Mononuclear cell (primary cell): ENCODE results near the gene NTM. TPM values are rescaled to one million over a fixed set of nuclear protein-coding genes. Genes with fewer than 3 reads are reported as not detected.

Experiments
- H3K27me3 ChIP-seq: 2 replicates; pipeline ENCODE4 v1.6.0; 2011; ENCODE audit warnings: low read length, control low read depth; ENCODE audit not compliant: insufficient read depth
- H3K4me1 ChIP-seq: 2 replicates; pipeline ENCODE4 v1.5.1; 2011; ENCODE audit warnings: mild to moderate bottlenecking, low read length, control low read depth; ENCODE audit not compliant: insufficient read depth
- H3K4me3 ChIP-seq: 2 replicates; pipeline ENCODE4 v1.5.1; 2011; ENCODE audit warnings: mild to moderate bottlenecking, low read length, moderate library complexity
- H3K9me3 ChIP-seq: 2 replicates; pipeline ENCODE4 v1.5.1; 2011; ENCODE audit warnings: low read depth, mild to moderate bottlenecking, control low read depth, low read length
- total RNA-seq: library from RNA; depleted of rRNA; stranded (reverse); fragments of >200 nt; gene quantifications from one replicate; pipeline ENCODE4 v1.2.3, GENCODE V29; 2012

Gene NTM
- total RNA-seq, 1 donor = not detected

DNA sequence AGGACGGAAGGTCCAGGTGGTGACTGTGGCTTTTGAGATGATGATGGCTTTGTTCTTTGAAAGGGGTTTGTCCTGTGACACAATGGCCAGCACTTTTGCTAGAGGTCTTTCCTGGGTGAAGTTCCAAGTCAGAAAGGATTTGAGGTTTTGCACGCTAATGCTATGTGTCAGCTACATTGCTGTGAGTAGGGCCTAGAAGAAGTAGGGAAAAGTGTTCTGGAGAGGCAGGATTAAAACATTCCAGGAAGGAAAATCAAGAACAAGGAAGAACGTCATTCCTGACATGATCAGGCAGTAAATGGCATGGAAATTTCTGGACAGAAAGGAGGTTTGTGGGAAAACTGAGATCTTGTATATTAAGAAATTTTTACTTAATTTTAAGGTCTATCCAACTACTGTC is 290.7 kb downstream of the NTM start:
- Histone ChIP-seq H3K27me3 (no peaks in the 10 kb centered on the region), H3K9me3 (no peaks in the 10 kb centered on the region), H3K4me3 (no peak overlapping the region), H3K4me1 (no peaks in the 10 kb centered on the region)

DNA sequence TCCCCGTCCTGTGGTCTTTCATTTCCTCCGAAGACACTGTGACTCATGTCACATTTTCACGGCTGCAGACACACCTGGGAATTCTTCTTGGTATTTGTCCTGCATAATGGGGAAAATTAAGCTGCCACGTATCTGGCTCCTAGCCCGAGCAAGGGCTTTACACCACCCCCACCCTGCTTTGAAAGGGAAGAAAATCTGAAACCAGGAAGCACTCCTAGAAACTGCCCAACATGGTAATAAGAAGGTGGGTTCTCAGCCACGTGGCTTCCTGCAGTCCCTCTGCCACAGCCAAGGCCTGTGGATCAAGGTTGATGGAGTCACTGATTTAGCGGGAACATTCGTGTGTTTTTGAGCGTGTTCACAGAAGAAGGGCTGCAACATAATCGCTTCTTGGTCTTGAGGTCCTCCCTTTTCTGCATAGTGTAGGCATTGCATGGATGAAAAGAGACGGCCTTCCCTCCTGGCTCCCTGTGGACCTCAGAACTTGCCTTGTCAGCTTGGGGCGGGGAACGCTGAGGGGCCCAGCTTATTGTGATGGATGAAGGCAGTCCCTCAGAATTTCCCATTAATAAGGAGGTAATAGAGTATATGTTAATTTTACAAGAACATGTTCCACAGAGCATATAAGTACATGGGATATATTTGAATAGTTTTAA is 292.0 kb downstream of the NTM start:
- Histone ChIP-seq H3K4me3 (no peak overlapping the region), H3K9me3 (no peaks in the 10 kb centered on the region), H3K27me3 (no peaks in the 10 kb centered on the region), H3K4me1 (no peaks in the 10 kb centered on the region)

DNA sequence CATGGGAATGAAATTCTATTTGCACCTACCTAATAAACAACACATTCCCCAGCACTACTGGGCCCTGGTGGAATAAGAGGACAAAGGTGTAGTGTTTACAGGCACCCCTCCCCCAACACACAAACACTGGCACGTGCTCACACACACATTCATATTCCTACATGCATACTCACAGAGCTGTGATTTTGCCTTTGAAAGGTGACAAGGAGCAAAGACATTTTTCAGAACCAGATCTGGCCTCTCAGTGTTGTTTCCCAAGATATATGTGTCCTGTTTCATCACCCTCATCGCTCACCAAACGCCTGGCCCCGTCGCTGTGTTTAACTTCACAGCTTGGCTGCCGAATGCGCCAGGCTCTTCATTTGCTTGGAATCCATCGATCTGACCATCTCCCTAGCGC is 292.6 kb downstream of the NTM start:
- Histone ChIP-seq H3K4me3 (no peak overlapping the region), H3K4me1 (no peaks in the 10 kb centered on the region)

DNA sequence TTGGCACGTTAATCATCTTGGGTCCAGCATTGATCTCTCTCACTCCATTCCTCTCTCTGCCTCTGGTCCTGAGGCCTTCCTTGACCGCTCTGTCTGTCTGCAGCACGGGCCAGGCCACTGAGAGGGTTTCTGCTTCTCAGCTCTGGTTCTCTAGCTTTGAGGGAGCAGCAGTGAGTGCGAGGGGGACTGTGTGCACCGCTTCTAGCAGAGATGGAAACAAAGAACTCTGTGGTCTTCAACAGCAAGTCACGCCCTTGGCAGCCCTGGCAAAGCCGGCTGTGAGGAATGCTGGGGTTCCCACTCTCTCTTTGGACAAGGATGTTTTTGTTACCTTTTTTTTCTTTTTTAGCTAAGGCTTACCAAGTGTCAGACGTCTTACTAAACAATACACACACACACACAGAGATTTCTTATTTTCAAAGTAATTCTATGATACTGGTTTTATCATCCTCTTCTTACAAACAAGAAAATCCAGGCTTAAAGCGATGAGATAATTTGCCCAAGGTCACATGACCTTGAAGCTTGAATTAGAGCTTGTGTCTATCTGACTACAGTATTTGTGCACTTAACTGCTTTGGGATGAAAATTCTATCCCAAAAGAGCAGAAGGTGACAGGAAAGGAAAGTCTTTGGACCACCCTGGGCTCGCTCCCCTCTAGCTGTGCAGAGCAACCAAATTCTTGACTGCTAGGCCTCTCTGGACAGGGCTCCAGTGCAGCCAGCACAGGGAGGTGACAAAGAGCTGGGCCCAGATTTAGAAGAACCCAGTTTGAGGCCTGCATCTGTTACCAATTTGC is 293.2 kb downstream of the NTM start:
- peaks cover 4% of the 10 kb centered on the region for H3K4me1 ChIP-seq
- no peaks in the 10 kb centered on the region for H3K9me3 ChIP-seq
- no peak overlapping the region for H3K4me3 ChIP-seq
- no peaks in the 10 kb centered on the region for H3K27me3 ChIP-seq

More for the DNA sequence above, 292.6 kb downstream of the NTM start:
- Histone ChIP-seq H3K27me3 (no peaks in the 10 kb centered on the region), H3K9me3 (no peaks in the 10 kb centered on the region)

DNA sequence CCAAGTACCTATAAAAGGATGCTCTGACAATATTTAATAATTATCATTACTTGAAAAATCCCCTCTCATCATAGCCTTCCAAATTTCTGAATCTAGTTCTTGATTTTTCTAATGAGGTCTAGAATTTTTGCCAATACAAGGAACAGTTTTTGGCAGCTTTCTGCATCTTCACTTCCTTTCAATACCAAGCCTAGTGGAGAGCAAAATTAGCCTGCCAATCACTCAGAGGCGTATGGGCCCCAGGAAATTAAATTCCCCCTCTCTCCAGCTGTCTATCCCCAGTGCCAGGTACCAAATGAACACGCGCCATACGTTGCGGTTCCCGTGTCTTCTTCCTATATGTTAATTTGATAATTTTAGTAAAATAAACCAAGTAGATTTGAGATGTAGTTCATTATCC is 293.9 kb downstream of the NTM start:
- Histone ChIP-seq H3K9me3 (no peaks in the 10 kb centered on the region), H3K4me3 (no peak overlapping the region), H3K4me1 (peaks cover 9% of the 10 kb centered on the region), H3K27me3 (no peaks in the 10 kb centered on the region)

DNA sequence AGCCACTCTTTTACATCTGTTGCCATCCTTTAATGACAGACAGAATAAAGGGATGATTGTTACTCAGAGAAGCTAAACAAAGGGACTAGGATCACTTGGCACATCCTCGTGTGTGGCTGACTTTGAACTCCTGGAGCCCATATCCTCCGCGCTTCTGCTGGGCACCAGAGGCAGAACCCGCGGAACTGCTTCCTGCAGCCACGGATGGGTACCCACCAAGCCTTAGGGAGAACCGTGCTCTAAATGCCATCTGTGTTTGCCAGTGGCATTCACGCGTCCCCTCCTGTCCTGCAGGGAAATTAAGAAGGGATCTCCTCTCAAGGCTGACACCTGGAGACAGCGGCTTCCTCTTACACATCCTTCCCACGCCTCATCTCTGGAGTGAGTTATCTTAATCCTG is 294.4 kb downstream of the NTM start:
- Histone ChIP-seq H3K4me1 (peaks cover 9% of the 10 kb centered on the region), H3K9me3 (no peaks in the 10 kb centered on the region), H3K27me3 (no peaks in the 10 kb centered on the region), H3K4me3 (no peak overlapping the region)

DNA sequence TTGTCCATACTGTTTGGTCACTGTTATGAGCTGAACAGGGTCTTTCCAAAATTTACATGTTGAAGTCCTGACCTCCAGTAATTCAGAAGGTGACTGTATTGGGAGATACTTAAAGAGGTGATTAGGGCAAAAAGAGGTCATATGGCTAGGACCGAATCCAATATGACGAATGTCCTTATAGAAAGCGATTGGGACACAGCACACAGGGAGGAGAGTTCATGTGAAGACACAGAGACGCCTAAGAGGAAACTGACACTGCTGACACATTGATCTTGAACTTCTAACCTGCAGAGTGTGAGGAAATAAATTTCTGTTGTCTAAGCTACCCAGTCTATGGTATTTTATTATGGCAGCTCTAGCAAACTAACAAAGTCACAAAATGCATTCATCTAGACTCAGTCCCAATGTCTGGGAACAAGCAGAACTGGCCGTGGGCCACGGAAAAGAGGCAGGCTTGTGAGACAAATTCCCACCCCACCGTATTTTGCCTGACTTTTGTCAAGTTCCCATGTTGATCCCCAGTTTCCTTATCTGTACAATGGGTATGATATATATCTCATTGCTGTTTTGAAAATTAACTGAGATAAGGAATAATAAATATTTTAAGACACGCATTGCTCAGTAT is 295.0 kb downstream of the NTM start:
- Histone ChIP-seq H3K27me3 (no peaks in the 10 kb centered on the region), H3K9me3 (no peaks in the 10 kb centered on the region), H3K4me3 (no peak overlapping the region)

DNA sequence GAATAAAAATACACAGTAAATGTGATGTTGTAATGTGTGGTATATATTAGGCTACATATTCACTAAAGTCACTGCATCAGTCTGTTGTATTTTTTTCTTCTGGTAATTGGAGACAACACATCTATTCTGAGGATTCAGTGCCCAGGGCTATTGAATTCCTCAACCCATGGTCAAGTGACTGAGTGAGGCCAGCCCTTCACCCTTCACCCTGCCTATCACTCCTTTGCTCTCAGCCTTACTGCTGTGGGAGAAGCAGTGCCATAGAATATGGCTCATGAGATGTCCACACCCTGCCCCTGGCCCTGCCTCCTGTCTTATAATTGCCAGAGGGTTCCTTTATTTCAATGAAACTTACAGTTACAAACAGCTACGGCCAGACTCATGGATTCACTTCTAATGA is 295.6 kb downstream of the NTM start:
- Histone ChIP-seq H3K4me1 (peaks cover 9% of the 10 kb centered on the region), H3K9me3 (no peaks in the 10 kb centered on the region), H3K27me3 (no peaks in the 10 kb centered on the region), H3K4me3 (no peak overlapping the region)

More for the DNA sequence above, 295.0 kb downstream of the NTM start:
- H3K4me1 ChIP-seq = peaks cover 9% of the 10 kb centered on the region

DNA sequence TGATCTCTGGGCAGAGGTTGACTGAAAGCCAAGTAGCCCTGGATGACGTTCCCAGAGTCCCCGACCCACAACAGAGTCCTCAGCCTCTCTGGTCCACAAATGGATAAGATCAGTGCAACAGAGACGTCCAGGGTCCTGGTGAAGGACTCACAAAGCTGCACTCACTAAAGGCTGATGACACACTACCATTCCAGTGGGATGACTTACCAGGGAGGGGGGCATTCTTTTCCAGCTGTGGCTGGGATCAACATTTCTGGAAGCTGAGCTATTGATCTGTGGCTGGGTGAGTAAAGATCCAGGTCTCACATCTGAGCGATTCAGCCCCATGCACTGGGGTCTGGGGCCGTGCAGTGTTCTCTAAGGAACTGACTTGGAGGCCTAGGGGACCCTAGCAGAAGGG is 296.2 kb downstream of the NTM start:
- Histone ChIP-seq H3K27me3 (no peaks in the 10 kb centered on the region), H3K4me3 (no peak overlapping the region), H3K4me1 (peaks cover 9% of the 10 kb centered on the region), H3K9me3 (no peaks in the 10 kb centered on the region)

DNA sequence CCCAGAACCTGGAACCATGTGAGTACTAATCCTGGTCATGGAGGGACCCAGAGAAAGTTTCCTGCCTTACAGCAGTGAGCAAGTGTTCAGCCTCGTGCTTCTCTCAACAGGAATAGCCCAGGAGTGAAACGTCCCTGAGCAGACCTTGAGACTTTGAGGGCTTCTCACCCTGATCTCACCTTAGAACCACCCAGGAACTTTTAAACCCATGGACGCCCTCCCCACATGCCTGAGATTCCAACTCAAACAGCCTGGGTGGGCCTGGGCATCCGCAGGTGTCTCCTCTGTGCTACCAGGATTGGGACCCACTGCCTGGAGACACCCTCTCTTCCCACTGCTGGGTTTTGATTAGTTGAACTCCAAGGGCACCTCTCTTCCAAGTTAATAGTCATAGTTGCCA is 297.2 kb downstream of the NTM start:
- Histone ChIP-seq H3K4me1 (peaks cover 9% of the 10 kb centered on the region), H3K9me3 (no peaks in the 10 kb centered on the region), H3K27me3 (no peaks in the 10 kb centered on the region), H3K4me3 (no peak overlapping the region)

DNA sequence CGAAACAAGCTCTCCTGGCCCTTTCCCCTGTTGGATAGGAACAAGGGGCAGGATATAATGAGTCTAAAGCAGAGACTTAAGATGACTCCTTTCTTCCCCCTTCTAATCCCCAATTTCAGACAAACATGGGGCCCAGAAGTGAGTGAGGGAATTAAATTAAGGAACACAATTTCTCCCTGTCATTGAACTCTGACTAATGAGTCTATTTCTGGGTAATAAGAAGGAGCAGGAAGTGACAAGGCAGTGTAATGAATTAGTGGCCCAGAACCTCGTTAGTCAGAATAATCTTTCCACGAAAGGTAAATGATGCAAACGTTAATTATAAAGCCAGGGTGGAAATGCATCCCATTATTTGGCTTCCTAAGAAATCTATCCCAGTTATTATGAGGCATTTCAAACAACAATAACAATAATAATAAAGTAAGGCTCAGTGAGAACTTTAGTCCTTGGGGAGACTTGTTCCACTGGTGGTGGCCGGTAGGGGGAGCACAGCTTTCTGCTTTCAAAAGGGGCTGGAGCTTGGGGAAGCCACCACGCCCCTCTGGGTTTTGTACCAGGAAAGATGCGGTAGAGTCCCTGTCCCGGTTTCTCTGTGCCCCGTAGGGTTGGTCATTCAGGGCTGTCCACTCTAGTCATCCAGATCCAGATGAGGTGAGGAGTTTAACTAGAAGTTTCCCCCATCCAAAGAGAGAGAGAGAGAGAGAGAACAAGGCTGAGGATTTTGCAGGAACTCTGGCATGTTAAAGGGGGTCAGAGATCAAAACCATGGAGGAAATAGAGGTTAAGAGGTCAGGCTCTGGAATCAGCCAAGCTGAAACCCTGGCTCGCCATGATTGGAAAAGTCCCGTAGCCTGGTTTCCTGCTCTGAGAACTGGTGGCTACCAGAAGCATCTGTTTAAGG is 298.3 kb downstream of the NTM start:
- Histone ChIP-seq H3K4me3 (no peak overlapping the region), H3K9me3 (no peaks in the 10 kb centered on the region), H3K4me1 (peaks cover 9% of the 10 kb centered on the region), H3K27me3 (no peaks in the 10 kb centered on the region)

DNA sequence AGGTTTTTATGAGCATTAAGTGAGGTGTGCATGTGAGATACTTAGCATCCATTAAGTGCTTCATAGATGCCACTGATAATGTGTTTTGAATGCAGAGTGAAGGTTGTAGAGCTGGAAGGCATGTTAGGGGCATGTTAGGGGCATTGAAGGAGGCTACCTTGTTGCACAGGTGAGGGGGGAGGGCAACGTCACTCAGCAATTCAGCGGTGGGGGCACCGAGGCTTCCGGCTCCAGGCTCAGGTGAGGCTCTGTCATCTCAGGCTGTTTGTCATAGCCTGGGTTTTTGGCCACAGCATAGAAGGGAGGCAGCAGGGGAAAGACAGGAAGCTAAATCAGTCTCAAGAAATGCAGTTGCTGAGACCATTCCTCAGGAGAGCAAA is 299.0 kb downstream of the NTM start:
- H3K4me3 ChIP-seq = no peak overlapping the region
- peaks cover 9% of the 10 kb centered on the region for H3K4me1 ChIP-seq
- no peaks in the 10 kb centered on the region for H3K9me3 ChIP-seq
- H3K27me3 ChIP-seq = no peaks in the 10 kb centered on the region

DNA sequence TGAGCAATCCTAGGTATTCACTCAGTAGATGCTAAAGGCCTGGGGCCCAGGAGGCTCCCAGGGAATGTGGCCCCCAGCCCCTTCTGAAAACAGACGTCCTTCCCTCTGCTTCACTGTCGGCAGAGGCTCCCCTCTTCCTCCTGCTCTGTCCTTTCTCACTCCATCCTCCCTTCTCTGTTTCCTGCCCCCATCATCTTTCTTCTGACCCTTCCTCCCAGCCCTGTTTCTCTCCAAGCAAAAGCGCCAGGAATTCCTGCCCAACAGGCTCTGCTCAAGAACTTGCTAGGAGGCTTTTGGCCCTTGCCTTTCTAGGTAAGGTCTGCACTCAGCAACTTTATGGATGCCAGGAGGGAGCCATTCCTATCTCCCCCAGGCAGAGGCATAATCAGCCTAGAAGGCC is 300.5 kb downstream of the NTM start:
- H3K9me3 ChIP-seq = no peaks in the 10 kb centered on the region
- no peak overlapping the region for H3K4me3 ChIP-seq
- H3K27me3 ChIP-seq = no peaks in the 10 kb centered on the region
- H3K4me1 ChIP-seq = peaks cover 9% of the 10 kb centered on the region

DNA sequence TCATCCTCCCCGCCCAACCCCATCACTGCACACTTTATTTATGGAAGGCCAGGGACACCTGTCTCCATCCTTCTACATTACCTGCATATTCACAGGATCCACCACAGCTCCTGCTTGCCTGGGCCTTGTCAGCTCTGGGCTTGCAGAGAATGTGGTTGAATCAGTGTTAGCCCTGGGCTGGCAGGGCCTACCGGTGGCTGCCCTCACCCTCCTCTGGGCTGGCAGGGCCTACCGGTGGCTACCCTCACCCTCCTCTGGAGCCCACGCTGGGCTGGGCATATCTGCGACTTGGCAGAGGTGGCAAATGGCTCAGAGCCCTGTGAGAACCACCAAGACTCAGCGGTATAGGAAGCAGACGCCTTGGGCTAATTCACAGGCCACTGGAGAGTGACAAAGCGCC is 300.9 kb downstream of the NTM start:
- H3K9me3 ChIP-seq = no peaks in the 10 kb centered on the region
- H3K27me3 ChIP-seq = no peaks in the 10 kb centered on the region
- no peak overlapping the region for H3K4me3 ChIP-seq
- peaks cover 9% of the 10 kb centered on the region for H3K4me1 ChIP-seq

DNA sequence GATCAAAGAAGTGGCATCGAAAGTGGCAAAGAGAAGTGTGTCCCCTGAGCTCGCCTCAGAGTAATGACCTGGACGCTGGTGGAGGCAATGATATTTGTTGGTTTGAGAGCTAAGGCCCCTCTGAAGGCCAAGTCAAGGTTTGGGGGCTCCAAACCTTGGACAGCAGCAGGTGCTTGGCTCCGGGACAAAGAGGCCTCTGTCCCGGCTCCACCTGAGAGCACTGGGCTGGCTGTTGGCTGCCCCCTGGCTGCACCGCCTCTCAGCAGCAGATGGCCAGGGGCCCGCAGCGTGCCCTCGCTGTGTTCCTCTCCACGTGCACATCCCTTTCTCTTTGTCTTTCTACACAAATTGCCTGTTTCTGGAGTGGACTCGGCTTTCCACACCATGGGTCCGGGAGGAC is 301.3 kb downstream of the NTM start:
- peaks cover 9% of the 10 kb centered on the region for H3K4me1 ChIP-seq
- no peak overlapping the region for H3K4me3 ChIP-seq
- H3K27me3 ChIP-seq = no peaks in the 10 kb centered on the region
- no peaks in the 10 kb centered on the region for H3K9me3 ChIP-seq
